ENCODE results near the gene RPL27. TPM values are rescaled to one million over a fixed set of nuclear protein-coding genes. Genes with fewer than 3 reads are reported as not detected.
A peak's percentile ranks its signal among the peaks of the same experiment; 100 is the strongest.

The RPL27 gene
- total and polyA plus RNA-seq, 2 of the 8 experiments (the other 6 are each of a cell fraction or from before 2014, with no cell fraction given) = 1,415 to 3,779 TPM

DNA sequence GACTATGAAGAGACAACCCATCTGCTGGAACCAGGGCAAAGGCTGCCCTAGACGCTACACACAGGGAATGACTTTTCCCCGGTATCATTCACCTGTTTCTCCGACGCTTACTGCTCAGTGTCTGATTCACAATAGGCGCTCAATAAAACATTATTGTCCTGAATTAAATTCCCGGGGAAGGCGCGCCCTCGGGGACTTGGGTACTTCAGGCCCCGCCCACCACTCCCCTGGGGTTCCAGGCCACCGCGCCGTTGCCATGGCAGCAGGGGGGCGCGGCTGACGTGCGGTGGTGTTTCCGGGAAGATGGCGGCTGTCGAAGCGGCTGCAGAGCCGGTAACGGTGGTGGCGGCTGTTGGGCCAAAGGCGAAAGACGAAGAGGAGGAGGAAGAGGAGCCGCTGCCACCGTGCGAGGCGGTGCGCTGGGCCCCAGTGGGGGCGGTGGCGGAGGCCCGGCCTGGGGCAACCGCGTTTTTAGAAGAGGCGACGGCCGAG lies 17.9 kb upstream of the RPL27 start, which contains the start of gene RUNDC1:
RUNDC1 (plus strand) TSS at position 292 of the 492 bp plus-strand sequence; CDS start at position 304, 12 bp downstream.
- CTCF ChIA-PET (ENCODE audit: partially characterized antibody) = interaction anchor here (0.9 to 1.1 kb wide), 3 partner anchors 13 to 136 kb away, joined by 3 to 6 read pairs (median 4); partner anchors contain the start of genes AOC2 and RPL27
- 3% methylated on average over 37 of the region's 39 CpGs; no CpG with 5 or more reads in 1 of the 2 experiments for WGBS, 2 experiments (ENCODE audit: extremely low coverage in 1 of 2, insufficient coverage in 1 of 2, insufficient read length in 1 of 2, insufficient replicate concordance in 2 of 2, low coverage in 1 of 2, low lambda C conversion rate in 2 of 2, missing lambda C conversion rate in 1 of 2)
- TF ChIP-seq KDM4A (IDR thresholded peaks at IDR 0.05; ENCODE audit: low read depth, low read length, severe bottlenecking) (peak; percentile 45), GABPA (IDR thresholded peaks at IDR 0.05; ENCODE audit: borderline replicate concordance, insufficient read depth, low read length) (0 out of 2 replicates have a peak, but pooled peaks have one; percentile 22), RFX5 (IDR thresholded peaks at IDR 0.05; ENCODE audit: borderline replicate concordance, low read depth, low read length) (no peak), CREB1 (IDR thresholded peaks at IDR 0.05) (peak; percentile 70; the same call in 1 of the 2 replicates), YY1 (IDR thresholded peaks at IDR 0.05; ENCODE audit: low read depth, low read length) (peak; percentile 95), ASH2L (IDR thresholded peaks at IDR 0.05; ENCODE audit: low read length) (peak; percentile 53), CHD1 (IDR thresholded peaks at IDR 0.05; ENCODE audit: low read depth, low read length) (no peak), JUN (IDR thresholded peaks at IDR 0.05; ENCODE audit: low read depth, low read length) (no peak), SIN3A (conservative IDR thresholded peaks at IDR 0.05 in 1 of 2, IDR thresholded peaks at IDR 0.05 in 1 of 2; ENCODE audit: low read depth in 1 of 2, low read length in 2 of 2) (peak; percentile 72 to 97; a peak in 3 of 4 replicates), TAF1 (IDR thresholded peaks at IDR 0.05; ENCODE audit: low read depth, low read length) (peak; percentile 52; the same call in 1 of the 2 replicates), PHF8 (conservative IDR thresholded peaks at IDR 0.05; ENCODE audit: low read depth, low read length) (peak; percentile 57), TBP (IDR thresholded peaks at IDR 0.05; ENCODE audit: low read depth, low read length) (peak; percentile 40; the same call in 1 of the 2 replicates)

More for the DNA sequence above, 17.9 kb upstream of the RPL27 start, which contains the start of gene RUNDC1:
- DNase-seq (ENCODE audit: low read depth in 1 of 2, low spot score in 2 of 2) (peak in 1 of 2 experiments; percentile 97), FAIRE-seq (no peak)
- Histone ChIP-seq H2BK5ac (ENCODE audit: low read depth, low read length) (peak within 1 kb of the TSS; percentile 28; the same call in 1 of the 2 replicates), H3K56ac (replicated peaks; ENCODE audit: insufficient read length, low read depth, low read length) (peak within 1 kb of the TSS; percentile 49), H3K9me3 (ENCODE audit: insufficient read depth in 2 of 2, low read depth in 1 of 2, low read length in 1 of 2) (no peaks in the 10 kb centered on the region), H4K5ac (ENCODE audit: insufficient read length, low read depth, low read length) (peak within 1 kb of the TSS; percentile 41), H4K20me1 (replicated peaks in 1 of 2; ENCODE audit: control insufficient read depth in 1 of 2, insufficient read depth in 2 of 2, low read length in 2 of 2) (peaks cover 0 to 3% of the 10 kb centered on the region in 2 experiments), H3K4ac (replicated peaks; ENCODE audit: insufficient read length, low read depth, low read length) (no peak within 1 kb of the TSS), H3K79me2 (ENCODE audit: control insufficient read depth in 1 of 2, insufficient read depth in 2 of 2, low read length in 2 of 2) (peaks cover 0 to 17% of the 10 kb centered on the region in 2 experiments; a peak in 3 of 4 replicates), H3K27me3 (replicated peaks in 1 of 4; ENCODE audit: control insufficient read depth in 3 of 4, extremely low read depth in 1 of 4, insufficient read depth in 3 of 4, low read length in 3 of 4) (no peaks in the 10 kb centered on the region), H2BK15ac (ENCODE audit: low read length) (peak within 1 kb of the TSS; percentile 48; the same call in 1 of the 2 replicates), H3K18ac (ENCODE audit: extremely low read depth, low read length) (peak within 1 kb of the TSS; percentile 48), H3K27ac (ENCODE audit: low read depth, low read length) (peak within 1 kb of the TSS; percentile 57; the same call in 1 of the 2 replicates), H2BK120ac (replicated peaks; ENCODE audit: low read depth, low read length) (no peak within 1 kb of the TSS), H2AFZ (ENCODE audit: low read length) (peak within 1 kb of the TSS; percentile 61), H3K79me1 (ENCODE audit: low read depth, low read length) (peaks cover 6% of the 10 kb centered on the region; the same call in 1 of the 2 replicates), H2BK20ac (ENCODE audit: low read length) (no peak within 1 kb of the TSS), H3K23ac (ENCODE audit: insufficient read length) (no peak within 1 kb of the TSS), H3K4me2 (ENCODE audit: insufficient read depth in 1 of 2, low read depth in 2 of 2, low read length in 2 of 2) (peak within 1 kb of the TSS; percentile 93 to 96), H4K91ac (replicated peaks; ENCODE audit: insufficient read length, low read length) (peak within 1 kb of the TSS; percentile 22), H3K4me3 (ENCODE audit: extremely low read depth in 1 of 4, insufficient read depth in 2 of 4, low read depth in 3 of 4, low read length in 4 of 4) (peak within 1 kb of the TSS; percentile 72 to 96 (median 89)), H4K8ac (ENCODE audit: extremely low read depth, insufficient read depth, low read length) (peak within 1 kb of the TSS; percentile 64; the same call in 1 of the 2 replicates), H3K36me3 (ENCODE audit: control insufficient read depth in 2 of 4, insufficient read depth in 4 of 4, low read length in 3 of 4) (peaks cover 0 to 2% (median 1%) of the 10 kb centered on the region in 4 experiments; a peak in 2 of 8 replicates), H3K9ac (replicated peaks in 1 of 4; ENCODE audit: extremely low read depth in 1 of 4, low read depth in 3 of 4, low read length in 3 of 4) (peak within 1 kb of the TSS; percentile 74 to 85 (median 78)), H3K4me1 (replicated peaks in 1 of 4; ENCODE audit: control insufficient read depth in 3 of 4, insufficient read depth in 4 of 4, low read length in 3 of 4) (peaks cover 3 to 16% (median 4%) of the 10 kb centered on the region in 4 experiments; a peak in 5 of 7 replicates), H2BK12ac (ENCODE audit: low read depth, low read length) (peak within 1 kb of the TSS; percentile 64; the same call in 1 of the 2 replicates), H3K23me2 (ENCODE audit: low read depth, low read length) (peaks cover 10% of the 10 kb centered on the region), H2AK5ac (ENCODE audit: low read depth, low read length) (0 out of 2 replicates have a peak within 1 kb of the TSS, but pooled peaks have one; percentile 24), H3K14ac (ENCODE audit: insufficient read length) (no peak within 1 kb of the TSS)
- POLR2A ChIA-PET (ENCODE audit: partially characterized antibody) = interaction anchor here (1.0 to 4.6 kb wide), 6 partner anchors 11 to 39 kb away, joined by 3 to 45 read pairs (median 7); partner anchors contain the start of genes AARSD1 and RPL27

Data from H1 (cell line).